Central memory CD8-positive, alpha-beta T cell (primary cell): ENCODE measurements around the gene PHKB.
A peak's percentile ranks its signal among the peaks of the same experiment; 100 is the strongest.

Source experiments
- ATAC-seq: fragments of 150-1000 bp; cut with Tn5 transposase; replicated peaks from 2 replicates; pipeline ENCODE4 v1.10.0; 2022; ENCODE audit warnings: mild to moderate bottlenecking, moderate FRiP score, moderate number of reproducible peaks; ENCODE audit not compliant: poor library complexity, severe bottlenecking; ENCODE audit errors: extremely low read depth
- DNase-seq, 2 donors: peaks; one replicate each; pipeline ENCODE4 v3.0.0; 2021; ENCODE audit warnings: low spot score in 2 of 2
- H3K27ac Mint-ChIP-seq: one replicate; pipeline ENCODE4 v1.8.0; 2022; ENCODE audit warnings: low read depth, mild to moderate bottlenecking, moderate library complexity, mixed read lengths
- H3K27me3 Mint-ChIP-seq: one replicate; pipeline ENCODE4 v1.8.0; 2022; ENCODE audit warnings: mixed read lengths
- H3K36me3 Mint-ChIP-seq: one replicate; pipeline ENCODE4 v1.8.0; 2022; ENCODE audit warnings: mild to moderate bottlenecking, moderate library complexity, mixed read lengths; ENCODE audit not compliant: insufficient read depth
- H3K4me1 Mint-ChIP-seq: one replicate; pipeline ENCODE4 v1.8.0; 2022; ENCODE audit warnings: mixed read lengths
- H3K4me3 Mint-ChIP-seq: one replicate; pipeline ENCODE4 v1.8.0; 2022; ENCODE audit warnings: mild to moderate bottlenecking, moderate library complexity, mixed read lengths
- H3K9me3 Mint-ChIP-seq: one replicate; pipeline ENCODE4 v1.8.0; 2022; ENCODE audit warnings: mixed read lengths

The PHKB gene

DNA sequence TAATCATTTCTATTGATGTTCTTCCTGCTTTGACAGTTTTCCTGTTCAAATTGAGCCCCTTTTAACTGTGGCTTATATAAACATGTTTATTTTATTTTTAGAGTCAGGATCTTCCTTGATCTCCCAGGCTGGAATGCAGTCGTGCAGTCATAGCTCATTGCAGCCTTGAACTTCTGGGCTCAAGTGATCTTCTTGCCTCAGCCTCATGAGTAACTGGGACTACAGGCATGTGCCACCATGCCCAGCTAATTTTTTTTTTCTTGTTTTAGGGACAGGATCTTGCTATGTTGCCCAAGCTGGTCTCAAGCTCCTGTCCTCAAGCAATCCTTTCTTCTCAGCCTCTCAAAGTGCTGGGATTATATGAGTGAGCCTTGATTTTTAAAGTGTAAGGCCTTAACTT lies 14.7 kb downstream of the PHKB start:
- no peaks in the 10 kb centered on the region for H3K9me3 Mint-ChIP-seq

DNA sequence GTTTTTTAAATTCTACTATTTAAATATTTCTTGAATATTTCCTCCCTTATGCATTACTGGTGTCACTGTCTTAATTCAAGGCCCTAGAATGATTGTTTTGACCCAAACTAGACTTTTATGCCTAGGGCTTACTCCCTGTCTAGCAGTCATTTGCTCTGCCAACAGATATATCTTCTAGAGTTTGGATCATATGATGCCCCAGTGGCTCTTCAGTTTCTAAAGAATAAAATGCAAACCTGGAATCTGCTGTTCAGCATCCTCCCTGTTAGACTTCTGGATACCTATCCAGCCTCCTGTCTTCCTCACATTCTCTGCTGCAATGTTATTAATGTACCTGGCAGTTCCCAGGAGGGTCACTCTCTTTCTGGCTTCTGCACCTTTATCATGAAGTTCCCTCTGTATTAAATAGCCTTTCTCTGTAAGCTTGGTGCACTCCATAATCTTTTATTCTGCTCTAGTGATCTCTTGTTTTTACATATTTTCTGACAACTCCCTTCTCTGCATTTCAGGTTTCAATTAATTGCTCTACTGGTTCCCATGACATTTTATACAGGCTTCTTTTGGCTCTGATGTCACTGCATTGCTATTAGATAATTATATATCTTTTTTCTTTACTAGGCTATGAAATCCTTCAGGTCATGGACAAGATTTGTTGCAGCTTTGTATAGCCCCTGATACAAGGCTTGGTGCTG lies 15.7 kb downstream of the PHKB start:
- peak overlapping the region; percentile 58 for H3K27ac Mint-ChIP-seq
- H3K9me3 Mint-ChIP-seq: no peaks in the 10 kb centered on the region
- no peak overlapping the region for H3K4me3 Mint-ChIP-seq
- peaks cover 27% of the 10 kb centered on the region for H3K4me1 Mint-ChIP-seq
- DNase-seq (no peak), ATAC-seq (no peak)
- H3K36me3 Mint-ChIP-seq: peaks cover 4% of the 10 kb centered on the region
- no peaks in the 10 kb centered on the region for H3K27me3 Mint-ChIP-seq

More for the DNA sequence above, 14.7 kb downstream of the PHKB start:
- ATAC-seq: no peak
- H3K4me1 Mint-ChIP-seq: peaks cover 27% of the 10 kb centered on the region
- H3K27ac Mint-ChIP-seq: no peak overlapping the region
- no peak overlapping the region for H3K4me3 Mint-ChIP-seq
- H3K27me3 Mint-ChIP-seq: no peaks in the 10 kb centered on the region
- no peak for DNase-seq
- H3K36me3 Mint-ChIP-seq: peaks cover 4% of the 10 kb centered on the region

DNA sequence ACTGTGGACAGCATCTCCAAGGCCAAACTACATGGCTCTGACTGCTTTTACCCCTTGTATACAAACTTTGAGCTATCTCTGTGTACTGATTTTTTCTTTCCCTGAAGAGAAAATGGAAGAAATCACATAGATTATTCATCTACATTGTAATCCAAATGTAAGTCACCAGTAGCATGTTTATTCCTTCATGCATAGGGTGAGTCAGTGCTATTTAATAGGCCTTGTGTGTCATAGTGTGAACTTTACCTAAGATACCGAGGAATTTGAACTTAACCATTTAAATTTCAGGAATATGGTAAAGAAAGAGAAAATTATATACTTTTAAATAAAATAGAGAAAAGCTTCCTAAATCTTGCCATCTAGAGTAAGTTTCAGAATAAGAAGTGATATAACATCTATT lies 16.5 kb downstream of the PHKB start:
- ATAC-seq: no peak
- H3K9me3 Mint-ChIP-seq: no peaks in the 10 kb centered on the region
- no peaks in the 10 kb centered on the region for H3K27me3 Mint-ChIP-seq
- H3K4me1 Mint-ChIP-seq: peaks cover 29% of the 10 kb centered on the region
- H3K4me3 Mint-ChIP-seq: no peak overlapping the region
- no peak overlapping the region for H3K27ac Mint-ChIP-seq
- DNase-seq: no peak
- H3K36me3 Mint-ChIP-seq: no peaks in the 10 kb centered on the region

- Mint-ChIP-seq H3K36me3 (no peaks in the 10 kb centered on the region), H3K4me1 (peaks cover 35% of the 10 kb centered on the region), H3K27ac (no peak overlapping the region), H3K9me3 (no peaks in the 10 kb centered on the region), H3K4me3 (no peak overlapping the region), H3K27me3 (no peaks in the 10 kb centered on the region)
- no peak for DNase-seq
- no peak for ATAC-seq
Measured at GRCh38 chr16:47480410-47480809, 19.3 kb downstream of the PHKB start.

DNA sequence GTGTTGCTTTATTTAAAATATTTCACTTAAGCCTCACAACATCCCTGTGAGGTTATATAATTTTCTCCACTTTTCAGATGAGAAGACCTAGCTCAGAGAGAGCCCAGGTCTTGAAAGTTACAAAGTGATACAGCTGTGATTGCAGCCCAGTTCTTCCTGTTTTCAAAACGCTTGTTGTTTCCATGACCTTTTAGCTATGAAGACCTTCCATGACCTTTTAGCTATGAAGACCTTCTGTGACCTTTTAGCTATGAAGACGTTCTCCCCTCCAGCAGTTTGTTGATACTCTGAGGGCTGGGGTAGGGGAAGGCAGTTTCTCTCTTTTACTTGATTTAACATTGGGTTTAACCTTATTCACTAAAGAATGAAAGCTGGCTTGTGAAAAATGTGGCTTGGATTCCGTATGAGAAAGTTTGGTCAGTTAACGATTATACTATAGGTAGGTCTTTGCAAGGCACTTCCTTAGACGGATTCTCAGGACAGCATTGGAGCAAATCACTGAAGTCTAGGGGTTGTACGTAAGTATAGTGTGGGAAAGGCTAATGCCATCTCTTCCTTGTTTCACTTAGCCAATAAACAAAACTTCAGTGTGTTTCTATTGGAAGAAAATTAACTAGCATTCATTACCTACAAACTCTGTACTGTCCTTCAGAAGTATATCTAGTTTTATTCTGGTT lies 20.7 kb downstream of the PHKB start:
- Mint-ChIP-seq H3K4me3 (no peak overlapping the region), H3K27me3 (no peaks in the 10 kb centered on the region), H3K36me3 (peaks cover 2% of the 10 kb centered on the region), H3K4me1 (peaks cover 38% of the 10 kb centered on the region), H3K27ac (no peak overlapping the region), H3K9me3 (no peaks in the 10 kb centered on the region)
- DNase-seq: no peak
- no peak for ATAC-seq

- no peak overlapping the region for H3K27ac Mint-ChIP-seq
- ATAC-seq (no peak), DNase-seq (no peak)
- no peaks in the 10 kb centered on the region for H3K9me3 Mint-ChIP-seq
- no peaks in the 10 kb centered on the region for H3K27me3 Mint-ChIP-seq
- peaks cover 2% of the 10 kb centered on the region for H3K36me3 Mint-ChIP-seq
- H3K4me1 Mint-ChIP-seq: peaks cover 35% of the 10 kb centered on the region
- no peak overlapping the region for H3K4me3 Mint-ChIP-seq
Measured at GRCh38 chr16:47483616-47484015, 22.5 kb downstream of the PHKB start.

DNA sequence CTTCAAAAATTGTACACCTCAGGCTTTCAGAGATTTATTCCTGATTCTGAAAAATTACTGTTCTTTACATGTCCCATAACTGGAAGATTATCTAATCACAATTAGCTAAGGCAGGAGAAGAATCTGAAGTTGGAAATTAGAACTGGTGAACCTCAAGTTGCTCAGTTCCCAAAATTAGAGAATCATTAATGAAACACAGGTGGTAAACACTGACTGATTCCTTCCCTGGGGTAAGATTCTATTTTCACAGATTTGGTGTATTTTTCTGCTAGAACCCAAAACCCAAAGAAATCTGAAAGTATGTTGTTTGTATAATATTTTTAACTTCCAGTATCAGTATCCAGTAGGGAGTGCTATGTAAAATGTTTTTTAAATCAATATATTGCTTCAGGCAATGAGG lies 25.7 kb downstream of the PHKB start:
- no peak for DNase-seq
- Mint-ChIP-seq H3K36me3 (peaks cover 2% of the 10 kb centered on the region), H3K4me1 (peaks cover 25% of the 10 kb centered on the region), H3K27me3 (no peaks in the 10 kb centered on the region), H3K4me3 (no peak overlapping the region), H3K9me3 (no peaks in the 10 kb centered on the region), H3K27ac (no peak overlapping the region)
- ATAC-seq: no peak

GRCh38 chr16:47488051-47488450 lies 26.9 kb downstream of the PHKB start:
- DNase-seq: no peak
- Mint-ChIP-seq H3K27ac (no peak overlapping the region), H3K4me3 (no peak overlapping the region), H3K4me1 (peaks cover 32% of the 10 kb centered on the region), H3K27me3 (no peaks in the 10 kb centered on the region), H3K9me3 (no peaks in the 10 kb centered on the region), H3K36me3 (peaks cover 2% of the 10 kb centered on the region)
- no peak for ATAC-seq

DNA sequence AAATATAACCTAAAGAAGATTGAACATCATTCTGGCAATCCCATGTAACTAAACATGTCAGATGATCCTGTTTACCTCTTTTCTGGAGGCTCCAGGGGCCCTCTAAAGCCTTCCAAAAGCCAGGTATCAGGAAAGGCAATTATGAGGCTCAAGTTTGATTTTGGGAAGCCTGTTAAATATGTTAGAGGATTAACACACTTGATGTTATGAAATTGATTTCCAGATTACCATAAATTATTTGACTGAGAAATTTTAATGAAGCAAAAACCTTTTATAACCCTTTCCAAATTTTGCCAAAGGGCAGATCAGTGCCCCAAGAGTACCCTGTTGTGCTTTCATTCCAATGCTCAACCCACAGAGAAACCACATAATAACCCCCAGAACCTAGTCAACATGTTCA lies 29.3 kb downstream of the PHKB start:
- H3K4me1 Mint-ChIP-seq: peaks cover 28% of the 10 kb centered on the region
- H3K9me3 Mint-ChIP-seq: no peaks in the 10 kb centered on the region
- H3K4me3 Mint-ChIP-seq: no peak overlapping the region
- H3K27ac Mint-ChIP-seq: no peak overlapping the region
- peaks cover 2% of the 10 kb centered on the region for H3K36me3 Mint-ChIP-seq
- DNase-seq: no peak
- no peak for ATAC-seq
- H3K27me3 Mint-ChIP-seq: no peaks in the 10 kb centered on the region

DNA sequence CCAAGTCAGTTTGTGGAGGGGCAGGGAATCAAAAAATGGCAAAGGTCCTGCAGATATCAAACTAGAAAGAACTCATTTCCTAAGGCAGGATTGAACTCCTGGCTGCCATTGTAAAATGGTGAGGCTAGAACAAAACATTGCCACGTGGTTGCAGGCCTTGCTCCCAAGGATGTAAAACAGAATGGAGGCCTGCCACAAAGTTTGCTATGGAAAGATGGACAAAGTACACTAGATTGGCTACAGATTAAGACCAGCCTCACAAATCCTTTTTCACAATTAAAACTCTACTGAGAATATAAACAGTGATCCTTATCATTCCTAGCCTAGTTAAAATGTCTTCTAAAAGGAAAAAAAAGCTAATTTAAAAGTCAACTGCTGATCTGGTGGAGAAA lies 30.9 kb downstream of the PHKB start:
- H3K9me3 Mint-ChIP-seq: no peaks in the 10 kb centered on the region
- H3K36me3 Mint-ChIP-seq: peaks cover 3% of the 10 kb centered on the region
- H3K27me3 Mint-ChIP-seq: no peaks in the 10 kb centered on the region
- DNase-seq (no peak), ATAC-seq (no peak)
- peaks cover 22% of the 10 kb centered on the region for H3K4me1 Mint-ChIP-seq
- H3K27ac Mint-ChIP-seq: no peak overlapping the region
- H3K4me3 Mint-ChIP-seq: no peak overlapping the region

DNA sequence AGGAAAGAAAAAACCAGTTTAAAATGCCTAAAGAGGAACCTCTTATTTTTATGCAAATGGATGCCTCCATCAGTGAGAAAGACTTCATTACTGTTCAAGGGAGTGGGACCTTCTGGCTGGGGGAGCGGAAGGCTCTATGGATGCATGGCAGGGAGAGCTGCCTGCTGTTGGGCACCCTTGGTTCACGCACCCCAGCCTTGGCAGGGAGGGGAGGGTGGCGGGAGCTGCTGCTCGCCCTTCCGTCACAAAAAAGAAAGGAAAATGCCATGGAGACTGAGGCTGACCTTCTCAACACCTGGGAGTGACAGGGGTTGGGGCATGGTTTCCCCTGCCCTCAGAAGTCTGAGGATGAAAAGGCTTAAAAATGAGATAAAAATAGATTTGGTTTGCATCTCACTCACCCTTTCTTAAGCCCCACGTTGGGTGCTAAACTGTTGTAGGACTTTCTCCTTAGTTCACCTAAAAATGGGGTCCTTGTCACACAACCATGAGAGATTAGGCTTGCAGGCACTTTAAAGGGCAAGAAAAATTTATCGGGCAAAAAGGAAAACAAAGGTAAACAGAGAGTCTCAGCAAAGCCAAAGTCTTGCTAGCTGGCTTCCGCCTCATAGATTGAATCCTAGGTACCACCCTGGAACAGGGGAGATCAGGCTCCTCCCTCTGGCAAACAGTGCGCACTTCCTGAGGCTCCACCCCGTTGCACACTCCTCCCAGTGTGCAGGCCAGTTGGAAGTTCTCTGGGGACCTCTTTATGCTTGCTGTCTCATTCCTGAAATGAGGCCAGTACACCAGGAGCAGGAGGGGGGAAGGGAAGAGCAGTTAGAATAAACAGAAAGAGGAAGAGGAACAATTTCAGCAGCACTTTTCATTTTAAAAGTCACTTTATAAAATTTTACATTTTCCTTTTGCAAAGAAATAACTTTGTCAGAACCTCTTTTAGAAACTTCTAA lies 31.6 kb downstream of the PHKB start:
- DNase-seq (no peak), ATAC-seq (no peak)
- H3K27ac Mint-ChIP-seq: no peak overlapping the region
- H3K4me1 Mint-ChIP-seq: peaks cover 22% of the 10 kb centered on the region
- H3K4me3 Mint-ChIP-seq: no peak overlapping the region
- H3K36me3 Mint-ChIP-seq: peaks cover 3% of the 10 kb centered on the region
- no peaks in the 10 kb centered on the region for H3K27me3 Mint-ChIP-seq
- H3K9me3 Mint-ChIP-seq: no peaks in the 10 kb centered on the region

GRCh38 chr16:47493381-47494337 lies 32.5 kb downstream of the PHKB start:
- Mint-ChIP-seq H3K9me3 (no peaks in the 10 kb centered on the region), H3K27me3 (no peaks in the 10 kb centered on the region), H3K27ac (no peak overlapping the region), H3K36me3 (peaks cover 7% of the 10 kb centered on the region), H3K4me1 (peaks cover 22% of the 10 kb centered on the region), H3K4me3 (no peak overlapping the region)
- DNase-seq: no peak
- no peak for ATAC-seq
